GM12891 (cell line): ENCODE measurements around the gene SIN3B.

Experiments used
- DNase-seq: peaks from one replicate; pipeline ENCODE4 v3.0.0; 2011; ENCODE audit warnings: low spot score; ENCODE audit not compliant: insufficient read length
- FAIRE-seq: peaks from 2 replicates; lab custom pipeline; 2011; peaks lifted over from hg19 to GRCh38; lab: Jason Lieb, UNC
- PAX5 ChIP-seq: IDR thresholded peaks from 2 replicates; pipeline ENCODE4 v1.6.1; 2011; ENCODE audit warnings: low read length, moderate library complexity, mild to moderate bottlenecking; ENCODE audit not compliant: insufficient read depth, severe bottlenecking
- POLR2A ChIP-seq: IDR thresholded peaks from 2 replicates; pipeline ENCODE4 v1.6.1; 2011; ENCODE audit warnings: low read depth, low read length, control low read depth
- POLR2AphosphoS5 ChIP-seq: IDR thresholded peaks from 2 replicates; pipeline ENCODE4 v1.6.1; 2011; ENCODE audit warnings: low read depth, low read length, control low read depth
- POU2F2 ChIP-seq: IDR thresholded peaks from 2 replicates; pipeline ENCODE4 v1.6.1; 2011; ENCODE audit warnings: low read depth, mild to moderate bottlenecking, control low read depth, low read length, moderate library complexity
- SPI1 ChIP-seq: IDR thresholded peaks from 2 replicates; pipeline ENCODE4 v1.6.1; 2011; ENCODE audit warnings: low read depth, low read length, control low read depth
- TAF1 ChIP-seq: IDR thresholded peaks from 2 replicates; pipeline ENCODE4 v1.6.1; 2011; ENCODE audit warnings: low read depth, low read length, control low read depth

Gene SIN3B

GRCh38 chr19:16917401-16917800, 88.2 kb downstream of the SIN3B start:
- DNase-seq (no peak), FAIRE-seq (no peak)
- TF ChIP-seq TAF1 (no peak), PAX5 (no peak), POU2F2 (no peak), POLR2A (no peak), SPI1 (no peak), POLR2AphosphoS5 (no peak)

GRCh38 chr19:16919496-16919895, 90.3 kb downstream of the SIN3B start:
- FAIRE-seq (no peak), DNase-seq (no peak)

GRCh38 chr19:16920816-16921529, 91.8 kb downstream of the SIN3B start:
- DNase-seq (no peak), FAIRE-seq (no peak)
- no peak for TF ChIP-seq PAX5
- no peak for TF ChIP-seq POLR2A
- TF ChIP-seq POLR2AphosphoS5, result no peak
- no peak for TF ChIP-seq SPI1
- no peak for TF ChIP-seq TAF1
- TF ChIP-seq POU2F2, result no peak

More at GRCh38 chr19:16919496-16919895, 90.3 kb downstream of the SIN3B start:
- TF ChIP-seq PAX5, result no peak
- no peak for TF ChIP-seq POLR2AphosphoS5
- TF ChIP-seq SPI1, result no peak
- TF ChIP-seq POU2F2, result no peak
- TF ChIP-seq POLR2A, result no peak

- TF ChIP-seq TAF1 (no peak), POLR2A (no peak), SPI1 (no peak), PAX5 (no peak), POU2F2 (no peak), POLR2AphosphoS5 (no peak)
- DNase-seq (no peak), FAIRE-seq (no peak)
Observed at GRCh38 chr19:16921766-16922591, 92.8 kb downstream of the SIN3B start.

DNA sequence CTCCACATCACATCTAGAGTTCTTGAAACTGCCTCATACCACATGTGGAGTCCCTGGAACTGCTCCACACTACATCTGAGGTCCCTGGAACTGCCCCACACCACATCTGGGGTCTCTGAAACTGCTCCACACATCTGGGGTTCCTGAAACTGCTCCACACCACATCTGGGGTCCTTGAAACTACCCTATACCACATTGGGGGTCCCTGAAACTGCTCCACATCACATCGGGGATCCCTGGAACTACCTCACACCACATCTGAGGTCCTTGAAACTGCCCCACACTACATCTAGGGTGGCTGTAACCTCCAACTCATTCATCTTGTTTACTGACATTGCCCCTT, 93.4 kb downstream of the SIN3B start:
- DNase-seq, result no peak
- no peak for TF ChIP-seq POU2F2
- TF ChIP-seq SPI1, result no peak
- no peak for TF ChIP-seq POLR2AphosphoS5
- no peak for TF ChIP-seq PAX5
- TF ChIP-seq TAF1, result no peak
- TF ChIP-seq POLR2A, result no peak
- no peak for FAIRE-seq

GRCh38 chr19:16922949-16923348, 93.8 kb downstream of the SIN3B start:
- TF ChIP-seq POLR2AphosphoS5 (no peak), POLR2A (no peak)
- no peak for DNase-seq
- no peak for FAIRE-seq

GRCh38 chr19:16927883-16928282, 98.7 kb downstream of the SIN3B start:
- DNase-seq (no peak), FAIRE-seq (no peak)

GRCh38 chr19:16928351-16928750, 99.2 kb downstream of the SIN3B start:
- FAIRE-seq, result no peak
- DNase-seq, result no peak
- no peak for TF ChIP-seq POU2F2
- no peak for TF ChIP-seq TAF1
- TF ChIP-seq PAX5, result no peak
- TF ChIP-seq SPI1, result no peak
- TF ChIP-seq POLR2AphosphoS5, result no peak
- TF ChIP-seq POLR2A, result no peak

More at GRCh38 chr19:16927883-16928282, 98.7 kb downstream of the SIN3B start:
- TF ChIP-seq PAX5, result no peak
- no peak for TF ChIP-seq POU2F2
- TF ChIP-seq TAF1, result no peak
- TF ChIP-seq POLR2AphosphoS5, result no peak
- no peak for TF ChIP-seq SPI1
- TF ChIP-seq POLR2A, result no peak

- TF ChIP-seq TAF1 (no peak), PAX5 (no peak), POU2F2 (no peak), POLR2AphosphoS5 (no peak), POLR2A (no peak), SPI1 (no peak)
- no peak for DNase-seq
- no peak for FAIRE-seq
Observed at GRCh38 chr19:16928916-16929315, 99.7 kb downstream of the SIN3B start.
